22Rv1 (cell line): Measurements from ENCODE around the gene PHKB.

Source experiments
- H3K27ac ChIP-seq: fragments of 450-650 bp; 2 replicates; pipeline ENCODE4 v1.5.1; 2017
- CTCF ChIP-seq: fragments of 450-650 bp; IDR thresholded peaks from 2 replicates; pipeline ENCODE4 v1.5.1; 2017; ENCODE audit warnings: mild to moderate bottlenecking
- ZFX ChIP-seq: fragments of 450-650 bp; IDR thresholded peaks from 2 replicates; pipeline ENCODE4 v1.6.1; 2017; ENCODE audit warnings: antibody characterized with exemption, borderline replicate concordance

Gene PHKB

DNA sequence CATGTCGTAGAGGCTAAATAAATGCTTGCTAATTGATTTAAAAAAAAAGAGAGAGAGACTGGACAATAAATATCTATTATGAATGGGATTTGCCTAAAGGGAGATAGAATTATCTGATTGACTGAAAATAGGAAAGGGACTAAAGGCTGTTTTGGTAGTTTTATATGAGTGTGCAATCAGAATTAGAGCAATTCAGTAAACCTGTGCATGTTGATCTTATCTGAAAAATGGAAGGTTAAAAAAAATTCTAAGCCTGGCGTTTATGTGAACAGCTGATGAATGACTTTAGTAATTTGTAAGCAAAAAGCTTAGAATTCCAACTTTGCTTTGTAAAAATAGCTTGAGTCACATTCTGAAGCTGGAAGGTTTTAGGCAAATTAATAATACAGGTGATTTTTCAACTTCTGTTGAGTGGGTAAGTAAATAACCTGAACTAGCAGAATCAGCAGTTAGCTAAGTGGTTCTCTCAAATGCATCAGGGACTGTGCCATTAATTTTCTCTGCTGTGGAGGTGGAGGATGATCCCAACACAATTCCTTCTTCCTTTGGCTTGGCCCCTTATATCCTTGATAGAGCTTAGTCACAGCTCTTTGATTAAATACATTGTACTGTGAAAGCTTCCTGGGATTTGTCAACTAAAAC lies 254.4 kb downstream of the PHKB start:
- no peak overlapping the region for H3K27ac ChIP-seq
- TF ChIP-seq CTCF (no peak), ZFX (no peak)

GRCh38 chr16:47716571-47716970 lies 255.4 kb downstream of the PHKB start:
- TF ChIP-seq CTCF (no peak), ZFX (no peak)
- H3K27ac ChIP-seq, result no peak overlapping the region

DNA sequence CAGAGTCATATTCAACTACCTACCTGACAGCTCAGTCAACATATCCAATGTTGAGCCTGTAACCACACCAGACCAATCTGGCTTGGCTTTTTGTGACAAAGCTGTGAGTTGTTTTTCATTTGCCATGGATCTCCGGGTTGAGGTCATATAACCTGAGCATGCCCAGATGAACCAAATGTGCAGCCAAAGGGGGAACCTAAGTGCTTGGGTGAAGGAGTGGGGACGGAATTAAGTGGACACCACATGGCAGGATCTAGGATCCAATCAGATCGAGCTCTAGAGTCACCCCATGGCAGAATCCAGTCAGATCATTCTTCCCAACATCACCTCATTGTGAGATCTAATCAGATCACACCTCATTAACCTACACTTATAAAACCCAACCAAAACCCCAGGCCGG lies 258.6 kb downstream of the PHKB start:
- no peak overlapping the region for H3K27ac ChIP-seq
- TF ChIP-seq CTCF, result no peak
- no peak for TF ChIP-seq ZFX

DNA sequence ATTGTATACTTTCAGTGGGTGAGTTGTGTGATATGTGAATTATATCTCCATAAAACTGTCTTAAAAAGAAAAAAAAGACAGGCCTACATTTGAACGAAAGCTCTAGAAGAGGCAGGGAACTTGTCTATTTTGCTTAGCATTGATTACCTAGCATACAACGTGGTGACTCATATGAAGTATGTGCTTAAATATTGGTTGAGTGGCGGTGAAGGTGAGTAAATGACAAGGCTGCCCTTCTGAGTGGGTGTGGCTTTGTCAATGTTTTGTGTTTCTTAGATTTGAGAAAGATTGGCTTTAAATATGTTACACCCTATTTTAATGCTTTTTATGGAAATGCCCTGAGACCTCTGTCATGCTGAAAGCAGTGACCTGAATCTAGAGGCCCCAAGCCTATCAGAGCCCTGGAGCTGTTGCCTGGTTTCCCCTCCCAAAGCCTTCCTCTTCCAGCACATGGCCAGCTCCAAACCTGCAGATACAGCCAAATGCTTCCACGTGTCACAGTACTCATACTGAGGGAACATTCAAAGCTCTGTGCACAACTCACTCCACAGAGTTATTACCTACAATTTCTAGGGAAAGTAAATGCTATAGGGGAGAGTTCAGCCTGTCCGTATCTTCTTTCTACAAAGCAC lies 260.0 kb downstream of the PHKB start:
- TF ChIP-seq ZFX, result no peak
- no peak for TF ChIP-seq CTCF

DNA sequence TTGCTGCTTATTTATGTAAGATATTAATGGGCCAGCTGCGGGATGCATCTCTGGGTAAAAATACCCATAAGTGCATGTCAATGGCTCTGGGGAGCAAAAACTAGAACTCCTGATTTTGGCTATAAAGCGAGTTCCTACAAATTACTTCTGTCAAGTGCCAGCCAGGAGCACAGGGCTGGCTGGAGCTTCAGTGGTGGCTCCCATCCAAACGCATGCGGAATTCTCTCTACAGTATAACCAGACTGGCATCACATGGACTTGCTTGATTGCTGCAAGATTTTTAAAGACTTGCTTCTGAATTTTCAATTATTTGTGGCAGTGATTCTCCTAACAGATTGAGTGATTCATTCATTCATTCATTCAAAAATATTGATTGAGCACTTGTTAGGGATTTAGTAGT lies 260.9 kb downstream of the PHKB start:
- no peak overlapping the region for H3K27ac ChIP-seq
- TF ChIP-seq CTCF (no peak), ZFX (no peak)

More for the DNA sequence above, 260.0 kb downstream of the PHKB start:
- no peak overlapping the region for H3K27ac ChIP-seq

GRCh38 chr16:47724115-47724785 lies 263.1 kb downstream of the PHKB start:
- H3K27ac ChIP-seq, result no peak overlapping the region
- TF ChIP-seq CTCF (no peak), ZFX (no peak)

- no peak overlapping the region for H3K27ac ChIP-seq
- TF ChIP-seq ZFX (no peak), CTCF (no peak)
Observed at GRCh38 chr16:47725188-47725695, 264.1 kb downstream of the PHKB start.
